GM12891 (cell line): ENCODE measurements around the gene ANKFN1.

Source experiments
- DNase-seq: peaks from one replicate; pipeline ENCODE4 v3.0.0; 2011; ENCODE audit warnings: low spot score; ENCODE audit not compliant: insufficient read length
- FAIRE-seq: peaks from 2 replicates; lab custom pipeline; 2011; peaks lifted over from hg19 to GRCh38; lab: Jason Lieb, UNC
- PAX5 ChIP-seq: IDR thresholded peaks from 2 replicates; pipeline ENCODE4 v1.6.1; 2011; ENCODE audit warnings: low read length, moderate library complexity, mild to moderate bottlenecking; ENCODE audit not compliant: insufficient read depth, severe bottlenecking
- POLR2A ChIP-seq: IDR thresholded peaks from 2 replicates; pipeline ENCODE4 v1.6.1; 2011; ENCODE audit warnings: low read depth, low read length, control low read depth
- POLR2AphosphoS5 ChIP-seq: IDR thresholded peaks from 2 replicates; pipeline ENCODE4 v1.6.1; 2011; ENCODE audit warnings: low read depth, low read length, control low read depth
- POU2F2 ChIP-seq: IDR thresholded peaks from 2 replicates; pipeline ENCODE4 v1.6.1; 2011; ENCODE audit warnings: low read depth, mild to moderate bottlenecking, control low read depth, low read length, moderate library complexity
- SPI1 ChIP-seq: IDR thresholded peaks from 2 replicates; pipeline ENCODE4 v1.6.1; 2011; ENCODE audit warnings: low read depth, low read length, control low read depth
- TAF1 ChIP-seq: IDR thresholded peaks from 2 replicates; pipeline ENCODE4 v1.6.1; 2011; ENCODE audit warnings: low read depth, low read length, control low read depth

Gene ANKFN1

GRCh38 chr17:56532926-56533325, 379.7 kb downstream of the ANKFN1 start:
- TF ChIP-seq PAX5 (no peak), POLR2AphosphoS5 (no peak), POU2F2 (no peak), POLR2A (no peak), TAF1 (no peak), SPI1 (no peak)
- no peak for FAIRE-seq
- DNase-seq, result no peak

- DNase-seq, result no peak
- FAIRE-seq, result no peak
- TF ChIP-seq PAX5 (no peak), POLR2AphosphoS5 (no peak), SPI1 (no peak), POLR2A (no peak), POU2F2 (no peak), TAF1 (no peak)
These were observed 383.5 kb downstream of the ANKFN1 start for GRCh38 chr17:56536766-56537165.

- FAIRE-seq (no peak), DNase-seq (no peak)
- TF ChIP-seq POLR2AphosphoS5 (no peak), POLR2A (no peak), POU2F2 (no peak), PAX5 (no peak), SPI1 (no peak), TAF1 (no peak)
These were observed 387.6 kb downstream of the ANKFN1 start for GRCh38 chr17:56540836-56541235.

- FAIRE-seq (no peak), DNase-seq (no peak)
- no peak for TF ChIP-seq POU2F2
- no peak for TF ChIP-seq SPI1
- no peak for TF ChIP-seq TAF1
- no peak for TF ChIP-seq POLR2A
- TF ChIP-seq POLR2AphosphoS5, result no peak
- TF ChIP-seq PAX5, result no peak
These were observed 390.0 kb downstream of the ANKFN1 start for GRCh38 chr17:56543280-56543679.

GRCh38 chr17:56545106-56545505, 391.8 kb downstream of the ANKFN1 start:
- no peak for DNase-seq
- no peak for FAIRE-seq
- TF ChIP-seq POLR2AphosphoS5 (no peak), PAX5 (no peak), POLR2A (no peak), SPI1 (no peak), POU2F2 (no peak), TAF1 (no peak)

GRCh38 chr17:56545930-56546329, 392.7 kb downstream of the ANKFN1 start:
- no peak for TF ChIP-seq POLR2A
- TF ChIP-seq POU2F2, result no peak
- no peak for TF ChIP-seq POLR2AphosphoS5
- no peak for TF ChIP-seq PAX5
- TF ChIP-seq TAF1, result no peak
- no peak for TF ChIP-seq SPI1
- DNase-seq (no peak), FAIRE-seq (no peak)

- FAIRE-seq (no peak), DNase-seq (no peak)
- TF ChIP-seq PAX5 (no peak), SPI1 (no peak), POU2F2 (no peak), POLR2A (no peak), TAF1 (no peak)
These were observed 395.4 kb downstream of the ANKFN1 start for GRCh38 chr17:56548661-56549060.

- DNase-seq, result no peak
- no peak for FAIRE-seq
- no peak for TF ChIP-seq POLR2AphosphoS5
- TF ChIP-seq PAX5, result no peak
- no peak for TF ChIP-seq POU2F2
These were observed 396.2 kb downstream of the ANKFN1 start for GRCh38 chr17:56549501-56549900.

- no peak for DNase-seq
- FAIRE-seq, result no peak
- TF ChIP-seq PAX5 (no peak), POLR2AphosphoS5 (no peak), SPI1 (no peak), POU2F2 (no peak), TAF1 (no peak), POLR2A (no peak)
These were observed 404.4 kb downstream of the ANKFN1 start for GRCh38 chr17:56557682-56558081.

GRCh38 chr17:56558088-56558487, 404.8 kb downstream of the ANKFN1 start:
- FAIRE-seq, result no peak
- DNase-seq, result no peak
- TF ChIP-seq POLR2A (no peak), POU2F2 (no peak), POLR2AphosphoS5 (no peak), PAX5 (no peak), SPI1 (no peak), TAF1 (no peak)
